SJCRH30 (cell line): ENCODE data around the gene RNU2-63P. TPM values are rescaled to one million over a fixed set of nuclear protein-coding genes. Genes with fewer than 3 reads are reported as not detected.
"Not testable (repeated sequence)": the region's sequence is repeated elsewhere in the genome, so short reads cannot be mapped to it uniquely, and the experiment has no call there.

Experiments used
- DNase-seq, 2 experiments: peaks; one replicate each; pipeline ENCODE4 v3.0.0-alpha.2; 2015 to 2020
- H3K27ac ChIP-seq: fragments of 250-450 bp; sonication (Bioruptor Pico); 2 replicates; pipeline ENCODE4 v1.5.1; 2020; ENCODE audit warnings: mild to moderate bottlenecking, moderate library complexity
- H3K27me3 ChIP-seq: fragments of 250-450 bp; sonication (Bioruptor Pico); 2 replicates; pipeline ENCODE4 v1.5.1; 2020; ENCODE audit warnings: mild to moderate bottlenecking, moderate library complexity
- H3K36me3 ChIP-seq: fragments of 250-450 bp; sonication (Bioruptor Pico); 2 replicates; pipeline ENCODE4 v1.5.1; 2020; ENCODE audit warnings: mild to moderate bottlenecking, moderate library complexity
- H3K4me1 ChIP-seq: fragments of 250-450 bp; sonication (Bioruptor Pico); 2 replicates; pipeline ENCODE4 v1.5.1; 2020; ENCODE audit warnings: mild to moderate bottlenecking, moderate library complexity
- H3K4me3 ChIP-seq: fragments of 250-450 bp; sonication (Bioruptor Pico); 2 replicates; pipeline ENCODE4 v1.5.1; 2020; ENCODE audit warnings: mild to moderate bottlenecking, moderate library complexity
- H3K9me3 ChIP-seq: fragments of 250-450 bp; sonication (Bioruptor Pico); replicated peaks from 2 replicates; pipeline ENCODE4 v1.5.1; 2020; ENCODE audit warnings: mild to moderate bottlenecking, moderate library complexity
- total RNA-seq: library from RNA; depleted of rRNA; stranded (reverse); fragments of >200 nt; shearing (Covaris generic); gene quantifications from 2 replicates; pipeline ENCODE4 v1.2.3, GENCODE V29; 2014

The RNU2-63P gene
- total RNA-seq, 1 experiment from 2014 or later: not detected

- DNase-seq, H3K27ac ChIP-seq, H3K27me3 ChIP-seq, H3K4me3 ChIP-seq, H3K4me1 ChIP-seq, H3K9me3 ChIP-seq, H3K36me3 ChIP-seq: not testable (repeated sequence)
These were observed 29.2 kb upstream of the RNU2-63P start for GRCh38 chr2:88045561-88045960.

GRCh38 chr2:88042476-88042875 is 26.1 kb upstream of the RNU2-63P start:
- Histone ChIP-seq H3K27ac (no peak overlapping the region), H3K27me3 (no peaks in the 10 kb centered on the region), H3K4me1 (peaks cover 13% of the 10 kb centered on the region), H3K9me3 (no peaks in the 10 kb centered on the region), H3K36me3 (no peaks in the 10 kb centered on the region), H3K4me3 (no peak overlapping the region)
- no peak for DNase-seq

DNA sequence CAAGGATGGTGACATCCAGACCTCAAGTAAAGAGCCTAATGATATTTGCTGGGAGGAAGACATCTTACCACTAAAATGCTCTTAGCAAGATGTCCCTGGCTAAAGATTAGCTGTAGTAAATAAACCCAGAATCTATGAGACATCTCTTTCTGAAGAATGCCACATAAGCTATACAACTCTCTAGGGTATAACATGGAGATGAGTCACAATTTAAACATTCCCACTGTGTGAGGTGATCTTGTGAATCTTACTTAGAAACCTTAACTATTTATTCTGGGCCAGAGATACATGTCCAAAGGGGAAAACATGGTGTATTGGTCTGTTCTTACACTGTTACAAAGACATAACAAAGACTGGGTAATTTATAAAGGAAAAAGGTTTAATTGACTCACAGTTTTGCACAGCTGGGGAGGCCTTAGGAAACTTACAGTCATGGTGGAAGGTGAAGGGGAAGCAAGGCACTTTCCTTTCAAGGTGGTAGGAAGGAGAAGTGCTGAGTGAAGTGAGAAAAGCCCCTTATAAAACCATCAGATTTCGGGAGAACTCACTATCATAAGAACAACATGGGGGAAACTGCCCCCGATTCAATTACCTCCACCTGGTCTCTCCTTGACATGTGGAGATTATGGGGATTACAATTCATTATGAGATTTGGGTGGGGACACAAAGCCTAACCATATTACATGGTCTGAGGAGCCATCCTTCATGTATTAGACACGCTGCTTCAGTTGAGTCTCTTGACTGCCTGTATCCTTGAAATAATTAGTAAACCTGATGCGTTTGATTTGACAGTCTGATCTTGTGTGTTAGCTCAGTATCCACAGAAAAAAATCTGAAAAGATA is 22.1 kb upstream of the RNU2-63P start:
- peaks cover 13% of the 10 kb centered on the region for H3K4me1 ChIP-seq
- H3K27me3 ChIP-seq: no peaks in the 10 kb centered on the region
- no peaks in the 10 kb centered on the region for H3K9me3 ChIP-seq
- no peaks in the 10 kb centered on the region for H3K36me3 ChIP-seq
- peak; percentile 14 to 64 for DNase-seq
- H3K4me3 ChIP-seq: no peak overlapping the region
- H3K27ac ChIP-seq: peak overlapping the region; percentile 54

DNA sequence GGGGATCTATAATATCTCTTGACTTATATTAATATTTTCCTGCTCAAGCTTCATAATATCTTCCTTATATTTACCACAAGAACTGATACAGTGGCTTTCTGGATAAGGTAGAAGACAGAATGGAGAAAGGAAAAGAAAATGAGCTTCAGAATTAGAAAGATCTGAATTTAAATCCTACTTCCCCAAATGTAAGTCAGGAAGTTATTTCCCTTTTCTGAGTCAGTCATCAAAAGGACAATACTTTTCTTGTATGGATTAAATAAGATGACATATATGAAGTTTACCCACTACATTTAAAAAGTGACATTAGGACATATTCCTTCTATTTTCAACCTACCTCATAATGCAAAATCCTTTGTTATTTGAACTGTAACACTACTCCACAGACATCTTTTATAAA is 20.3 kb upstream of the RNU2-63P start:
- Histone ChIP-seq H3K4me1 (peaks cover 13% of the 10 kb centered on the region), H3K4me3 (no peak overlapping the region), H3K27me3 (no peaks in the 10 kb centered on the region), H3K36me3 (0 out of 2 replicates have a peak, but pooled peaks cover 2% of the 10 kb centered on the region), H3K9me3 (no peaks in the 10 kb centered on the region), H3K27ac (no peak overlapping the region)
- no peak for DNase-seq

DNA sequence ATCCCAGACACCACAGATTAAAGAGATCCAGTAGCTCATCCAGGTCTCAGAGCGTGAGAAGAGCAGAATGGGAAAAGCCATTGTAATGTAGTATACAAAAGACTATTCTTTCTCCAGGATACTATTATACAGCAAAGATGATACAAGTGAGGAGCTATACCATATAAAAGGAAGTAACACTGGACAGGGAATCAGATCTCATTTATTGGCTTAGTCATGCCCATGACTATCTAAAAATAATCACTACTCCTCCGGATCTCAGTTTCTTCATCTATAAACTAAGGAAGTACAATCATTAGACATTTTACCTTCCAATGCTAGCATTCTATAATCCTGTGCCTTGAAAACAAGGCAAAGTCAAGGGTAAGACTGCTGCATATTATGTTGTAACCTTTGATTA is 19.8 kb upstream of the RNU2-63P start:
- 0 out of 2 replicates have a peak, but pooled peaks cover 2% of the 10 kb centered on the region for H3K36me3 ChIP-seq
- H3K27ac ChIP-seq: no peak overlapping the region
- peaks cover 13% of the 10 kb centered on the region for H3K4me1 ChIP-seq
- no peaks in the 10 kb centered on the region for H3K9me3 ChIP-seq
- no peak overlapping the region for H3K4me3 ChIP-seq
- H3K27me3 ChIP-seq: no peaks in the 10 kb centered on the region
- no peak for DNase-seq

GRCh38 chr2:88032070-88032702 is 15.8 kb upstream of the RNU2-63P start:
- Histone ChIP-seq H3K4me1 (no peaks in the 10 kb centered on the region), H3K36me3 (0 out of 2 replicates have a peak, but pooled peaks cover 2% of the 10 kb centered on the region), H3K27ac (no peak overlapping the region), H3K4me3 (no peak overlapping the region), H3K9me3 (no peaks in the 10 kb centered on the region), H3K27me3 (no peaks in the 10 kb centered on the region)
- DNase-seq: no peak

DNA sequence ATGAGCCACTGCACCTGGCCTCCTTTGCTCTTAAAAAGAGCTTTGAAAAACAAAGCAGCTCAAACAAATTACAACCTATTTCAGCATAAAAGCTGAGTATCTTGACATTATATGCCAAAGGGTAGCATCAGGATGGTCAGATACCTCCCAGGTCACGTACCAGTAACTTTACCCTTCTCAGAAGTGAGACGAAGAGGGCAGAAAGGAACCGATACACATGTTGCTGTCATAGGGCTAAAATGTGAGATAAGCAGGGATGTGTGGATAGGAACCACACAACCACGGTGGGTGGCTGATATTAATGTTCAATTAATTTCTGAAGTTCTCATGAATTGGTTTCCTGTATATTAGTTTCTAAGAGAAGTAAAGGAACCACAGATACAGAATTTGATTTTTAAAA is 12.6 kb upstream of the RNU2-63P start:
- Histone ChIP-seq H3K4me3 (no peak overlapping the region), H3K27me3 (no peaks in the 10 kb centered on the region), H3K27ac (no peak overlapping the region), H3K4me1 (no peaks in the 10 kb centered on the region), H3K36me3 (0 out of 2 replicates have a peak, but pooled peaks cover 2% of the 10 kb centered on the region), H3K9me3 (no peaks in the 10 kb centered on the region)
- DNase-seq: no peak

DNA sequence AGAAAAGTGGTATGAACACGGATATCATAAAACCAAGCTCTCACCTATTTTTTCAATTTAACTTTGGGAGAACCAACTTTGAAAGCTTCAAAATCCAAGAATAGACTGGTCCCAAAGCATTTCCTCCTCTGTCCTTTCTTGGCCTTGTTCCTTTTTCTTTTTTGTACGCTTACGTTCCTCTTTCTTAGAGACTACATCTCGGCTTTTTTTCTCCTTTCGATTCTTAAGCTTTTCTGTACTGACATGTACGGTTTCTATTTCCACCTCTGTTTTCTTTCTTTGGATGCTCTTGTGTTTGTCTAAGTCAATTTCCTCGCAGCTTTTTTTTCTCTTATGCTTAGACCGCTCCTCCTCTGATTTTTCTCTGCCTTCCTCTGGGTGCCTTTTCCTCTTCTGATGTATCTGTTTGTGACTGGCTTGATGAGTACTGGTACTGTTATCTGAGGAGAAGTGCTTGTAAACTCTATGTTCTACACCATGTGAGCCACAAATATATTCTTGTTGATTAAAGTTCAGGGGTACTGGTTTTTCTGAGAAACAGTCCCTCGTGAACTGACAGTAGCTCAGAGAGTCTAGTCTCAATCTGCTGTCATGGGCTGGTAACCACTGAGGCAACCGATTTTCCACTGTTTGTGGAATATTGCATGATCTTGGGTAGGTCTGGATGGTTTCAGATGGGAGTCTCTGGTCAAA is 11.5 kb upstream of the RNU2-63P start:
- DNase-seq: no peak
- H3K4me3 ChIP-seq: no peak overlapping the region
- no peaks in the 10 kb centered on the region for H3K4me1 ChIP-seq
- H3K9me3 ChIP-seq: no peaks in the 10 kb centered on the region
- no peak overlapping the region for H3K27ac ChIP-seq
- no peaks in the 10 kb centered on the region for H3K27me3 ChIP-seq
- H3K36me3 ChIP-seq: 0 out of 2 replicates have a peak, but pooled peaks cover 2% of the 10 kb centered on the region

DNA sequence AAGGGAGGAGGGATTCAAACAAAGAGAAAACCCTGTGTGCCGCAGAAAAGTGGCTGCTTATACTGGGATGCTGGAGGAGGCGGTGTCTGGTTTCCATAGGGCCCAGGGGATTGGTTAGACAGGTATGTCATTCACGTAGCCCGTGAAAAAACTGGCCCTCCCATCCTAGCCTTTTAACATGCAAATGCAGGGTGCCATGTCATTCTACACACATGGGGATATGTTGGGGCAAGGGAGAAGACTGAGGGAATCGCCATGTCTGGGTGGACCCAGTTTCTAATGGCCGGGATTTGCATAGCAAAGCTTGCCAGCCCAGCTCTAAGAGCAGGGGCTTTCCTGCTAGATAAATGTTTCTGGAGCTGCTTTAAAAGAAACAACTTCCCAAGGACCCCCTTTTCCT is 8.2 kb upstream of the RNU2-63P start:
- Histone ChIP-seq H3K27ac (no peak overlapping the region), H3K4me1 (no peaks in the 10 kb centered on the region), H3K4me3 (no peak overlapping the region), H3K27me3 (no peaks in the 10 kb centered on the region), H3K9me3 (no peaks in the 10 kb centered on the region), H3K36me3 (no peaks in the 10 kb centered on the region)
- no peak for DNase-seq

DNA sequence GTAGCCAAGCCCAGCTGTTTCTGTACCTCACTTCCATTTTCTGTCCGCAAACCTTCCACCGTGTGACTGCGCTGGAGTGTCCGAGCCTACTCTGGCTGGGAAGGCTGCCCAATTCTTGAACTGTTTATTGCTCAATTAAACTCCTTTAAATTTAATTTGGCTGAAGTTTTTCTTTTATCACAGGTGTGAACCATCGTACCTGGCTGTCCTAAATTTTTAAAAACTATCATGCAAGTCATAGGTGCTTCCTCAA is 6.2 kb upstream of the RNU2-63P start:
- H3K4me3 ChIP-seq: no peak overlapping the region
- no peaks in the 10 kb centered on the region for H3K36me3 ChIP-seq
- peak in 1 of 2 experiments; percentile 22 for DNase-seq
- H3K27ac ChIP-seq: no peak overlapping the region
- no peaks in the 10 kb centered on the region for H3K9me3 ChIP-seq
- H3K27me3 ChIP-seq: no peaks in the 10 kb centered on the region
- H3K4me1 ChIP-seq: no peaks in the 10 kb centered on the region

- DNase-seq: no peak
- Histone ChIP-seq H3K27ac (no peak overlapping the region), H3K9me3 (no peaks in the 10 kb centered on the region), H3K36me3 (no peaks in the 10 kb centered on the region), H3K4me3 (no peak overlapping the region), H3K4me1 (no peaks in the 10 kb centered on the region), H3K27me3 (no peaks in the 10 kb centered on the region)
These were observed 3.6 kb upstream of the RNU2-63P start for GRCh38 chr2:88019985-88020384.

GRCh38 chr2:88018909-88019308 is 2.6 kb upstream of the RNU2-63P start:
- no peak for DNase-seq

GRCh38 chr2:88018077-88018805 is 1.9 kb upstream of the RNU2-63P start:
- not testable (repeated sequence) for DNase-seq, H3K4me1 ChIP-seq, H3K27ac ChIP-seq

More at GRCh38 chr2:88018909-88019308, 2.6 kb upstream of the RNU2-63P start:
- no peak overlapping the region for H3K4me3 ChIP-seq
- no peaks in the 10 kb centered on the region for H3K4me1 ChIP-seq
- no peaks in the 10 kb centered on the region for H3K9me3 ChIP-seq
- H3K27ac ChIP-seq: no peak overlapping the region
- no peaks in the 10 kb centered on the region for H3K27me3 ChIP-seq
- no peaks in the 10 kb centered on the region for H3K36me3 ChIP-seq

GRCh38 chr2:88017780-88018038 is 1.4 kb upstream of the RNU2-63P start:
- not testable (repeated sequence) for H3K27me3 ChIP-seq, H3K4me1 ChIP-seq, H3K27ac ChIP-seq, H3K4me3 ChIP-seq, H3K9me3 ChIP-seq, DNase-seq, H3K36me3 ChIP-seq

More at GRCh38 chr2:88018077-88018805, 1.9 kb upstream of the RNU2-63P start:
- H3K36me3 ChIP-seq, H3K27me3 ChIP-seq, H3K9me3 ChIP-seq, H3K4me3 ChIP-seq: not testable (repeated sequence)
